OCI-LY3 (cell line): ENCODE data around the gene FASLG.

Experiments
- H2AFZ ChIP-seq: fragments of 200-600, 300-600 bp; shearing (Covaris generic); 2 replicates; pipeline ENCODE4 v1.6.0; 2014; ENCODE audit warnings: antibody characterized with exemption, low read depth, low read length
- H3K27ac ChIP-seq: fragments of 200-600, 300-600 bp; sonication (generic); 2 replicates; pipeline ENCODE4 v1.5.1; 2014; ENCODE audit warnings: mild to moderate bottlenecking, low read length, moderate library complexity, mixed read lengths
- H3K27me3 ChIP-seq: fragments of 200-600, 300-600 bp; sonication (generic); 2 replicates; pipeline ENCODE4 v1.6.1; 2014; ENCODE audit warnings: low read depth, low read length, mixed read lengths
- H3K36me3 ChIP-seq: fragments of 200-600, 300-600 bp; sonication (generic); replicated peaks from 2 replicates; pipeline ENCODE3; 2014; ENCODE audit warnings: low read depth, low read length, mixed read lengths
- H3K4me1 ChIP-seq: fragments of 300-600, 200-600 bp; sonication (generic); 2 replicates; pipeline ENCODE4 v1.6.1; 2014; ENCODE audit warnings: low read length, mixed read lengths
- H3K4me2 ChIP-seq: fragments of 200-600, 300-600 bp; sonication (generic); 2 replicates; pipeline ENCODE4 v1.6.1; 2014; ENCODE audit warnings: low read length, mixed read lengths
- H3K4me3 ChIP-seq: fragments of 300-600, 200-600 bp; sonication (generic); 2 replicates; pipeline ENCODE4 v1.5.1; 2014; ENCODE audit warnings: antibody characterized with exemption, mild to moderate bottlenecking, low read length, moderate library complexity
- H3K79me2 ChIP-seq: fragments of 300-600, 200-600 bp; shearing (Covaris generic); 2 replicates; pipeline ENCODE4 v1.6.1; 2014; ENCODE audit warnings: mild to moderate bottlenecking, low read length, mixed read lengths
- H3K9ac ChIP-seq: fragments of 300-600, 200-600 bp; shearing (Covaris generic); 2 replicates; pipeline ENCODE4 v1.6.0; 2014; ENCODE audit warnings: mild to moderate bottlenecking, low read length, moderate library complexity
- H3K9me3 ChIP-seq: fragments of 200-600, 300-600 bp; shearing (Covaris generic); 2 replicates; pipeline ENCODE4 v1.6.1; 2014; ENCODE audit warnings: low read length, mixed read lengths; ENCODE audit not compliant: insufficient read depth
- H4K20me1 ChIP-seq: fragments of 200-600, 300-600 bp; sonication (generic); 2 replicates; pipeline ENCODE4 v1.6.1; 2016; ENCODE audit warnings: low read length, mixed read lengths; ENCODE audit not compliant: insufficient read depth
- EZH2phosphoT487 ChIP-seq: fragments of 200-600 bp; shearing (Covaris generic); IDR thresholded peaks from 2 replicates; pipeline ENCODE4 v1.6.1; 2018; ENCODE audit warnings: antibody characterized with exemption, mixed run types, low read depth
- TF ChIP-seq, protein P1 (sequence below): fragments of 200-600, 300-600 bp; sonication (generic); IDR thresholded peaks from 2 replicates; pipeline ENCODE4 v1.5.1; 2014; ENCODE audit warnings: antibody characterized with exemption, low read length, low read depth

The FASLG gene

DNA sequence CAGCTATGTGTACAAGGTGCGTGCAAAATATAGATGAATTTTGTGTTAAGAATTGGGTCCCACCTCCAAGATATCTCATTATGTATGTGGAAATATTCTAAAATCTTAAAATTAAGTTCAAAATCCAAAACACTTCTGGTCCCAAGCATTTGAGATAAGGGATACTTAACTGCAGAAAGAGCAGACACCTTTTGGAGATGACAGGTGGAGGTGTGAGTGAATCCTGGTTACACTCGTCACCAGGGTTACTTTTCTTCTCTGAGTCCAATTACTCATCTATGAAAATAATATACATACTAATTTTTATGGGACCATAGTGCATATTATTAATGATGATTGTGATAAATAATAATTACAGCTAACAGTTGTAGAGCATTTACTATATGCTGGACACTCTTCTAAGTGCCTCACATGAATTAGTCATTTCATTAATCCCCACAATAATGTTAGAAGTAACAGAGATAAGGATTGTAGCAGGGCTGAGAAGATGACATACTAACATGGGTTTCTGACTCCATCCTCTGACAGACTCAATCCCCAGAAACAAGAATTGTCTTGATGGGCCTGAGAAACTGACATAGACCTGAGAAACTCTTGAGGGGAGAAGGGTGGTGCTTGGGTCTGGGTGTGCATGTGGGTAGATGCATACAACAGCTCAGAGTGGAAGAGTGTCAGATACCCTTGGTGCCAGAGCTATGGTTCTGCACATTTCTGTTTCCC lies 8.3 kb upstream of the FASLG start:
- peaks cover 61% of the 10 kb centered on the region for H3K27me3 ChIP-seq
- H3K9me3 ChIP-seq, result no peaks in the 10 kb centered on the region
- H4K20me1 ChIP-seq, result no peaks in the 10 kb centered on the region
- H3K9ac ChIP-seq, result no peak overlapping the region
- H2AFZ ChIP-seq, result no peak overlapping the region
- no peak for TF ChIP-seq EZH2phosphoT487
- TF ChIP-seq, protein P1, sequence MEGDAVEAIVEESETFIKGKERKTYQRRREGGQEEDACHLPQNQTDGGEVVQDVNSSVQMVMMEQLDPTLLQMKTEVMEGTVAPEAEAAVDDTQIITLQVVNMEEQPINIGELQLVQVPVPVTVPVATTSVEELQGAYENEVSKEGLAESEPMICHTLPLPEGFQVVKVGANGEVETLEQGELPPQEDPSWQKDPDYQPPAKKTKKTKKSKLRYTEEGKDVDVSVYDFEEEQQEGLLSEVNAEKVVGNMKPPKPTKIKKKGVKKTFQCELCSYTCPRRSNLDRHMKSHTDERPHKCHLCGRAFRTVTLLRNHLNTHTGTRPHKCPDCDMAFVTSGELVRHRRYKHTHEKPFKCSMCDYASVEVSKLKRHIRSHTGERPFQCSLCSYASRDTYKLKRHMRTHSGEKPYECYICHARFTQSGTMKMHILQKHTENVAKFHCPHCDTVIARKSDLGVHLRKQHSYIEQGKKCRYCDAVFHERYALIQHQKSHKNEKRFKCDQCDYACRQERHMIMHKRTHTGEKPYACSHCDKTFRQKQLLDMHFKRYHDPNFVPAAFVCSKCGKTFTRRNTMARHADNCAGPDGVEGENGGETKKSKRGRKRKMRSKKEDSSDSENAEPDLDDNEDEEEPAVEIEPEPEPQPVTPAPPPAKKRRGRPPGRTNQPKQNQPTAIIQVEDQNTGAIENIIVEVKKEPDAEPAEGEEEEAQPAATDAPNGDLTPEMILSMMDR, result no peak
- no peak overlapping the region for H3K4me2 ChIP-seq
- H3K4me1 ChIP-seq, result peaks cover 17% of the 10 kb centered on the region
- H3K4me3 ChIP-seq, result no peak overlapping the region
- no peaks in the 10 kb centered on the region for H3K79me2 ChIP-seq
- no peaks in the 10 kb centered on the region for H3K36me3 ChIP-seq
- H3K27ac ChIP-seq, result no peak overlapping the region

DNA sequence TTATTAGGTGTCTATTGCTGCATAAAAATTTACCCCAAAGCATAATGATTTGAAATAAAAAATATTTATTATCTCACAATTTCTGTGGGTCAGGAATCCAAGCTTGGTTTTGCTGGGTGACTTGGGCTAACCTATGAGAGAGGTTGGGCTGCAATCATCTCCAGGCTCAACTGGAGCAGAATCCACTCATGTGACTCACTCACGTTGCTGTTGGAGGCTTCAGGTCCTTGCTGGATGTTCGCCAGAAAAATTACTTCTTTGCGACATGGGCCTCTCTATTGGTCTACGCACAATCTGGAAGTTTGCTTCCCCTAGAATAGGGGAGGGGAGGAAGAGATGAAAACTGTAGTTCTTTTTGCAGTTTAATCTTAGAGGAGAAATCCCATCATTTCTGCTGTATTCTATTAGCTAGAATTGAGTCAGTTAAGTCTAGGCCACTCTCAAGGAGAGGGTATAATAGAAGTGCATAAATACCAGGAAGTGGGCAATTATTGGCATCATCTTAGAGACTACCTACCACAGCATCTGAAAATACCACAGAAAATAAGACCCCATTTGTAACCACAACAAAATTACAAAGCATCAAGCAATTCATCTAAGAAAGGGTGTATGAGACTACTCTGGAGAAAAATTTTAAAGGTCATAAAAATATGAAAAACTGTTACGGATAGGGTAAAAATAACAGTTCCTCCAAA lies 5.7 kb upstream of the FASLG start:
- Histone ChIP-seq H2AFZ (no peak overlapping the region), H3K4me1 (peaks cover 16% of the 10 kb centered on the region), H3K4me2 (no peak overlapping the region)

DNA sequence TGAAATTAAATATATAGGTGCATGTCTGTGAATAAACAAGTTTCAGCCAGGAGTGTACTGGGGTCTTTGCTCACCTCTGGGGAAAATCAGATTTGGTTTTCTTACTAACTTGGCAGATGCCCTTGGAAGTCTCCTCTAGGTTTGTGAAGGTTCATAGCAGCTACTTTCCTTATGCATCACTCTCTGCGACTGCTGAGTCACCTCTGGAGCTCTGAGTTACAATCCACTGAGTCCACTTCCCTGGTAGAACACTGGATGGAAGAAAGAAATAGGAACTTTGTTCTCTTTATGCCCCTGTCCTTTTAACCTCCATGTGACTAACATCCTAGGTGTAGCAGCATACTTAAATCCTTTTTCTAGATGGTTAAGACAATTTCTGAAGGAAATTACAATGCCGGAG lies 4.4 kb upstream of the FASLG start:
- Histone ChIP-seq H3K4me3 (no peak overlapping the region), H3K4me2 (peak overlapping the region; percentile 11; the same call in 1 of the 2 replicates), H3K36me3 (no peaks in the 10 kb centered on the region), H3K9ac (no peak overlapping the region), H2AFZ (no peak overlapping the region), H3K9me3 (no peaks in the 10 kb centered on the region), H3K4me1 (peaks cover 16% of the 10 kb centered on the region), H3K27ac (no peak overlapping the region), H4K20me1 (no peaks in the 10 kb centered on the region), H3K79me2 (no peaks in the 10 kb centered on the region), H3K27me3 (peaks cover 38% of the 10 kb centered on the region)
- TF ChIP-seq, protein P1, result no peak
- TF ChIP-seq EZH2phosphoT487, result no peak

More for the DNA sequence above, 5.7 kb upstream of the FASLG start:
- H3K36me3 ChIP-seq, result no peaks in the 10 kb centered on the region
- no peaks in the 10 kb centered on the region for H4K20me1 ChIP-seq
- peaks cover 46% of the 10 kb centered on the region for H3K27me3 ChIP-seq
- no peaks in the 10 kb centered on the region for H3K79me2 ChIP-seq
- H3K27ac ChIP-seq, result no peak overlapping the region
- H3K9me3 ChIP-seq, result no peaks in the 10 kb centered on the region
- no peak overlapping the region for H3K4me3 ChIP-seq
- no peak overlapping the region for H3K9ac ChIP-seq
- no peak for TF ChIP-seq EZH2phosphoT487
- TF ChIP-seq, protein P1, result no peak

DNA sequence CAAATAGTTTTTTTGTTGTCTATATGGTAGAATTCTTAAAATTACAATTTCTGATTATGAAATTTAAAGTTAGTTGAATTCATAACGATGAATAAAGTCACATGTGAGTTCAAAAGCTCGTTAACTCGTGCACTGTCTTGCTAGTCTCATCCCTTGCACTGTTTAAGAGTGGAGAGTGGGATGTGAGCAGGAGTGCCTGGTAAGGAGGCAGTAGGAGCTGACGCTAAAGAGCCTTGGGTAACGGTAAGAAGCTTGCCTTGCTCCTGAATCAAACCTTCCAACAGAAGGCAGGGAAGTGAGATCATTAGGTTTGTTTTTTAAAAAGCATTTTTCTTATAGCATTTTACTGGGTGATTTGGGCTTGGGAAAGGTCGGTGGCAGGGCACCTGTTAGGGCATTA lies 2.3 kb upstream of the FASLG start:
- H3K36me3 ChIP-seq, result no peaks in the 10 kb centered on the region
- no peak overlapping the region for H2AFZ ChIP-seq
- H3K27me3 ChIP-seq, result peaks cover 43% of the 10 kb centered on the region
- TF ChIP-seq EZH2phosphoT487, result no peak
- TF ChIP-seq, protein P1, result no peak
- no peak overlapping the region for H3K4me2 ChIP-seq
- peaks cover 16% of the 10 kb centered on the region for H3K4me1 ChIP-seq
- H4K20me1 ChIP-seq, result no peaks in the 10 kb centered on the region
- H3K9me3 ChIP-seq, result no peaks in the 10 kb centered on the region
- H3K27ac ChIP-seq, result no peak overlapping the region
- H3K4me3 ChIP-seq, result no peak overlapping the region
- H3K79me2 ChIP-seq, result no peaks in the 10 kb centered on the region
- no peak overlapping the region for H3K9ac ChIP-seq
